Left ventricle myocardium inferior (tissue), 1 donor: ENCODE measurements around the gene EEF2. TPM values are rescaled to one million over a fixed set of nuclear protein-coding genes. Genes with fewer than 3 reads are reported as not detected.

Experiments used
- DNase-seq: peaks from one replicate; pipeline ENCODE4 v3.0.0-alpha.2; 2020
- H3K27ac ChIP-seq: fragments of 200-600 bp; replicated peaks from 2 replicates; pipeline ENCODE4 v1.8.0; 2021
- H3K27me3 ChIP-seq: fragments of 200-600 bp; 2 replicates; pipeline ENCODE4 v1.8.0; 2021; ENCODE audit warnings: low read depth
- H3K36me3 ChIP-seq: fragments of 200-600 bp; 2 replicates; pipeline ENCODE4 v1.8.0; 2021
- H3K4me1 ChIP-seq: fragments of 200-600 bp; 2 replicates; pipeline ENCODE4 v1.8.0; 2021
- H3K4me3 ChIP-seq: fragments of 200-600 bp; 2 replicates; pipeline ENCODE4 v1.8.0; 2021; ENCODE audit warnings: mild to moderate bottlenecking, moderate library complexity
- H3K9me3 ChIP-seq: fragments of 200-600 bp; replicated peaks from 2 replicates; pipeline ENCODE4 v1.8.0; 2021
- CTCF ChIP-seq: fragments of 200-600 bp; IDR thresholded peaks from 2 replicates; pipeline ENCODE4 v1.8.0; 2021; ENCODE audit warnings: antibody characterized with exemption, mild to moderate bottlenecking, borderline replicate concordance
- intact Hi-C: fragments of 100-400 bp; cut with micrococcal nuclease; formaldehyde crosslinking; loops from one replicate; pipeline ENCODE4 v1.11.0; 2022
- long read RNA-seq: library from polyadenylated mRNA; unstranded; transcript quantifications from one replicate; pipeline ENCODE4 v2.0.0, GENCODE V29; 2021
- total RNA-seq: library from RNA; stranded (reverse); fragmentation: NEBNext Ultra II Directional; extraction: Animal tissue kit (Norgen Biotek cat#: 25700); gene quantifications from one replicate; pipeline ENCODE4 v1.2.1, GENCODE V29; 2021
- donor health status: DM: no; HTN: yes; CAD: no; lungs with severe emphysema.

The EEF2 gene
- total RNA-seq: 2,303 TPM
- long read RNA-seq, transcript EEF2-201 (15 exons, 3,164 nt): major isoform, 1,568 of 2,024 reads
- long read RNA-seq, partial matches to known transcripts: 428 of 2,024 reads
- long read RNA-seq, other reads (novel, unspliced or antisense): 28 of 2,024 reads

GRCh38 chr19:3984908-3985642 lies at the start of gene EEF2:
TSS of gene EEF2 (minus strand) at chr19:3985463. CDS start at chr19:3985380, 83 bp downstream.
- Histone ChIP-seq H3K4me1 (peaks cover 70% of the 10 kb centered on the region), H3K27ac (peak within 1 kb of the TSS; percentile 93), H3K4me3 (peak within 1 kb of the TSS; percentile 88), H3K36me3 (peaks cover 44% of the 10 kb centered on the region), H3K9me3 (no peaks in the 10 kb centered on the region), H3K27me3 (no peaks in the 10 kb centered on the region)
- DNase-seq: peak; percentile 90
- intact Hi-C loops: loop anchor here (10.0 kb wide), 1 partner anchor 150 kb away; no protein-coding TSS in a partner anchor
- TF ChIP-seq CTCF: no peak

- Histone ChIP-seq H3K27ac (no peak overlapping the region), H3K4me1 (peaks cover 5% of the 10 kb centered on the region), H3K27me3 (no peaks in the 10 kb centered on the region), H3K36me3 (peaks cover 81% of the 10 kb centered on the region), H3K4me3 (no peak overlapping the region), H3K9me3 (no peaks in the 10 kb centered on the region)
- TF ChIP-seq CTCF: no peak
- DNase-seq: no peak
- intact Hi-C loops: no loop called here
These were observed 49.1 kb upstream of the EEF2 start for GRCh38 chr19:4034048-4035017.

DNA sequence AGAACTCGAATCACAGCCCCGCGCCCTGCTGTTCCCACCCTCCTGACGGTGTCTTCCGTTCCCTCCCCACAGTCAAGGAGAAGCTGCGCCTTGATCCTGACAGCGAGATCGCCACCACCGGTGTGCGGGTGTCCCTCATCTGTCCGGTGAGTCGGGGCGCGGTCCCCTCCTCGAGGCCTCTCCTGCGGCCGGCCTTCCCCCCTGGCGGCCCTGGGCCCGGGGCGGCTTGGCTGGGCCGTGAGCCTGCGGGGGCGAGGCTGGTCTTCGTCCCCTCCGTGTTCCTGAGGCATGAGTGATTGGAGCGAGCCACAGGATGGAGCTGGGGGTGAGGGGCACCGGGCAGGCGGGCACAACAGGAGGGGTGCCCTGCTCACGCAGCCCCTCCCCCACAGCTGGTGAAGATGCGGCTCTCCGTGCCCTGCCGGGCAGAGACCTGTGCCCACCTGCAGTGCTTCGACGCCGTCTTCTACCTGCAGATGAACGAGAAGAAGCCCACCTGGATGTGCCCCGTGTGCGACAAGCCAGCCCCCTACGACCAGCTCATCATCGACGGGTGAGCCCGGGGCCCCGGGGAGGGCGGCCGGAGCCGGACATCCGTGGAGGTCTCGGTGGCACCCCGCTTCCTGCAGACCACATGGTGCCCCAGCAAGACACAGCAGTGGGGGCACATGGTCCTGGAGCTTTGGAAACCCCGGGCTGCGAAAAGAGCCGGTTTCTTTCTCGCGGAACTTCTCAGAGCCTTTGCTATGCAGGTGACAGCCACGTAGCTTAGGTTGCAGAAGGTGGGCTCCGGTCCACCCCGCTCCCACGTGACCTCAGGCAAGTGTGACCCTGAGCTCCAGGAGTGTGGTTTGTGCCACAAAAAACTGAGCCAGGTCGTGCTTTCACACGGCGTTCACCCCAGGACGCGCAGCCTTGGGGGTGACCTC lies 48.0 kb upstream of the EEF2 start:
- Histone ChIP-seq H3K9me3 (no peaks in the 10 kb centered on the region), H3K27me3 (no peaks in the 10 kb centered on the region), H3K27ac (no peak overlapping the region), H3K36me3 (peaks cover 85% of the 10 kb centered on the region), H3K4me3 (no peak overlapping the region), H3K4me1 (no peaks in the 10 kb centered on the region)
- intact Hi-C loops: no loop called here
- no peak for TF ChIP-seq CTCF
- DNase-seq: no peak

DNA sequence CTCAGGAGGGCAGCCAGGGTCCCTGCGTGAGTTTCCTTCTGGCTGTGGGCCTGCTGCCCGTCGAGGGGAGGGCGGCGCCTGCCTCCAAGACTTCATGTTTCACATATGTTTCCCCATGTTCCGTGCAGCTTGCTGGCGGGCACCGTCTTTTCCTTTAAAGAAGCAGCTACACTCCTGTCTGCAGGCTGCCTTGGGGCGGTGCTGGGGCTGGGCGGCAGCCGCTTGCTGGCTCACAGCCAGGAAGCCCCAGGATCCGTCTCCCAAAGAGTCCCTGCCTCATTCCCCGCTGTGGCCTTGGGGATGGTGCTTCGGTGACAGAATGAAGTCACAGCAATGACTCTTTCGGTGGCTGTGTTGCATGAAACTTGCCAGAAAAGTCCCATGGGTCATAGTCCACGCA lies 47.2 kb upstream of the EEF2 start:
- no peaks in the 10 kb centered on the region for H3K27me3 ChIP-seq
- peaks cover 81% of the 10 kb centered on the region for H3K36me3 ChIP-seq
- intact Hi-C loops: no loop called here
- H3K9me3 ChIP-seq: no peaks in the 10 kb centered on the region
- TF ChIP-seq CTCF: no peak
- no peak overlapping the region for H3K27ac ChIP-seq
- no peak overlapping the region for H3K4me3 ChIP-seq
- H3K4me1 ChIP-seq: no peaks in the 10 kb centered on the region
- DNase-seq: no peak
